KG1 (cell line): Measurements from ENCODE around the gene MSI2.

Experiments
- DNase-seq: peaks from one replicate; lab custom pipeline; 2025; lab: John Stamatoyannopoulos, UW

MSI2 gene

GRCh38 chr17:57246257-57246656, 10.1 kb upstream of the MSI2 start:
- DNase-seq = no peak

GRCh38 chr17:57247261-57247660, 9.1 kb upstream of the MSI2 start:
- DNase-seq = no peak

GRCh38 chr17:57247913-57248312, 8.4 kb upstream of the MSI2 start:
- DNase-seq = no peak

- no peak for DNase-seq
Measured at GRCh38 chr17:57249520-57249919, 6.8 kb upstream of the MSI2 start.

- DNase-seq = no peak
Measured at GRCh38 chr17:57251211-57251787, 5.0 kb upstream of the MSI2 start.

GRCh38 chr17:57253362-57254065, 2.8 kb upstream of the MSI2 start:
- DNase-seq = no peak

- no peak for DNase-seq
Measured at GRCh38 chr17:57255182-57255775, 1.0 kb upstream of the MSI2 start.

GRCh38 chr17:57256708-57257112, 387 bp downstream of the MSI2 start:
- no peak for DNase-seq

GRCh38 chr17:57257195-57257894, 1.0 kb downstream of the MSI2 start:
- no peak for DNase-seq

- DNase-seq = no peak
Measured at GRCh38 chr17:57257895-57258851, 1.9 kb downstream of the MSI2 start.

- DNase-seq = no peak
Measured at GRCh38 chr17:57259306-57259705, 3.0 kb downstream of the MSI2 start.

GRCh38 chr17:57259817-57260216, 3.5 kb downstream of the MSI2 start:
- no peak for DNase-seq

GRCh38 chr17:57260325-57261083, 4.2 kb downstream of the MSI2 start:
- no peak for DNase-seq

- DNase-seq = no peak
Measured at GRCh38 chr17:57261084-57261461, 4.8 kb downstream of the MSI2 start.

GRCh38 chr17:57262557-57262956, 6.2 kb downstream of the MSI2 start:
- no peak for DNase-seq

GRCh38 chr17:57264250-57264649, 7.9 kb downstream of the MSI2 start:
- DNase-seq = no peak

- no peak for DNase-seq
Measured at GRCh38 chr17:57264776-57265175, 8.5 kb downstream of the MSI2 start.

GRCh38 chr17:57266902-57267311, 10.6 kb downstream of the MSI2 start:
- DNase-seq = no peak

- DNase-seq = no peak
Measured at GRCh38 chr17:57268181-57268580, 11.9 kb downstream of the MSI2 start.

GRCh38 chr17:57269052-57269451, 12.7 kb downstream of the MSI2 start:
- DNase-seq = no peak

GRCh38 chr17:57269598-57270255, 13.4 kb downstream of the MSI2 start:
- no peak for DNase-seq
